Activated naive CD4-positive, alpha-beta T cell treated with anti-CD3 and anti-CD28 coated beads, Interleukin-2, amount 10 ng/mL, durations not matched to agents 7 days and 5 days (primary cell): ENCODE measurements around the gene MASP1.

Source experiments
- CTCF ChIA-PET: fragments of 350-600 bp; sonication (Branson Sonifier 250); formaldehyde crosslinking; loops from one replicate; lab custom pipeline; 2021; ENCODE audit warnings: antibody characterized with exemption; lab: Charles Lee
- DNase-seq: peaks from one replicate; pipeline ENCODE4 v3.0.0-alpha.2; 2020
- H3K27ac Mint-ChIP-seq: one replicate; pipeline ENCODE4 v1.8.0; 2021; ENCODE audit warnings: mild to moderate bottlenecking, moderate library complexity, mixed read lengths
- H3K27me3 Mint-ChIP-seq: one replicate; pipeline ENCODE4 v1.8.0; 2021; ENCODE audit warnings: mild to moderate bottlenecking, mixed read lengths
- H3K36me3 Mint-ChIP-seq: one replicate; pipeline ENCODE4 v1.8.0; 2021; ENCODE audit warnings: mixed read lengths
- H3K4me1 Mint-ChIP-seq: one replicate; pipeline ENCODE4 v1.8.0; 2021; ENCODE audit warnings: mixed read lengths
- H3K4me3 Mint-ChIP-seq: one replicate; pipeline ENCODE4 v1.8.0; 2021; ENCODE audit warnings: mild to moderate bottlenecking, moderate library complexity, mixed read lengths
- H3K9me3 Mint-ChIP-seq: one replicate; pipeline ENCODE4 v1.8.0; 2021; ENCODE audit warnings: mixed read lengths

The MASP1 gene

GRCh38 chr3:187291512-187292132 is at the start of gene MASP1:
Gene MASP1, minus strand, starts transcription at chr3:187291737. Its CDS starts 105 bp downstream, at chr3:187291632.
- CTCF ChIA-PET, result no interaction called here
- Mint-ChIP-seq H3K36me3 (no peaks in the 10 kb centered on the region), H3K27me3 (peaks cover 22% of the 10 kb centered on the region), H3K4me3 (no peak within 1 kb of the TSS), H3K27ac (no peak within 1 kb of the TSS), H3K4me1 (no peaks in the 10 kb centered on the region), H3K9me3 (no peaks in the 10 kb centered on the region)
- no peak for DNase-seq

GRCh38 chr3:187340578-187340977 is 49.0 kb upstream of the MASP1 start:
- H3K4me3 Mint-ChIP-seq, result no peak overlapping the region
- no peaks in the 10 kb centered on the region for H3K9me3 Mint-ChIP-seq
- H3K27ac Mint-ChIP-seq, result no peak overlapping the region
- no peak for DNase-seq
- CTCF ChIA-PET, result no interaction called here
- no peaks in the 10 kb centered on the region for H3K36me3 Mint-ChIP-seq
- peaks cover 26% of the 10 kb centered on the region for H3K27me3 Mint-ChIP-seq
- no peaks in the 10 kb centered on the region for H3K4me1 Mint-ChIP-seq

DNA sequence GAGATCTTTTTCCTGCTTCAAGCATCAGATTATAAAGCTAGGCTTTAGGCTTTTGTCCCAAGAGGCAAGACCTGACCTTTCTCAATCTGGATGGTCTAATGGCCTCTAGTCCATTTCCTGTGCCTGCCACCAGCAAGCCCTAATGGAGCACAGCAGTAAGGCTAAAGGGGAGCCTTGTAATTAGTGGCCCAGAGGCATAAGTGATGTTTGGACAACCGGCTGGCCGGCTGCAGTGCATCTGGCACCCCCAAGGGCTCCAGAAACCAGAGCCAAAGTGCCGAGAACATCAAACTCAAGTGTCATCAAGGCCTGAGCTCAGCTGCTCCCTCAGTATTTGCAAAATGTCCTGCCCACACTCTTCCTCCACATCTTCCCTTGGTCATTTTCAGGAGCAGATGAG is 44.8 kb upstream of the MASP1 start:
- Mint-ChIP-seq H3K36me3 (no peaks in the 10 kb centered on the region), H3K27ac (no peak overlapping the region), H3K9me3 (no peaks in the 10 kb centered on the region), H3K4me1 (no peaks in the 10 kb centered on the region), H3K4me3 (no peak overlapping the region), H3K27me3 (peaks cover 29% of the 10 kb centered on the region)
- CTCF ChIA-PET, result no interaction called here
- DNase-seq, result no peak

DNA sequence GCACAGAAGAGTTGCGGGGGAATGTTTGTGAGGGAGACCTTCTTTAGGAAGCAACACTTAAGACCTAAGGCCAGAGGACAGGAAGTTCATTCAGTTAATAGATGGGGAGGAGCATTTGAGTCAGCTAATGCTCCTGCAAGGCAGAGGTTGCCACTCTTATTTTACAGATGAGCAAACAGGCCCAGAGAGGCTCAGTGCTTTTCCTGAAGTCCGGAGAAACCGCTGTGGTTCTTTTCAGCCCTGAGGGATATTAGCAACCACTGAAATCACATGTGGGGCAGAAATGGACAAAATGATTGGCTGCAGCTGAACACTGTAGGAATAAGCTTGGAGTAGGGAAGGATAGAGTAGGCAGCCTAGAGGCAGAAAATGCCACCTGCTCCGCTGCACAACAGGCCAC is 43.4 kb upstream of the MASP1 start:
- Mint-ChIP-seq H3K27ac (no peak overlapping the region), H3K27me3 (peaks cover 22% of the 10 kb centered on the region), H3K36me3 (no peaks in the 10 kb centered on the region), H3K9me3 (no peaks in the 10 kb centered on the region), H3K4me3 (no peak overlapping the region), H3K4me1 (no peaks in the 10 kb centered on the region)
- CTCF ChIA-PET, result interaction anchor here (6.1 kb wide), 1 partner anchor 16 kb away, joined by 28 read pairs; no protein-coding TSS in a partner anchor
- no peak for DNase-seq

DNA sequence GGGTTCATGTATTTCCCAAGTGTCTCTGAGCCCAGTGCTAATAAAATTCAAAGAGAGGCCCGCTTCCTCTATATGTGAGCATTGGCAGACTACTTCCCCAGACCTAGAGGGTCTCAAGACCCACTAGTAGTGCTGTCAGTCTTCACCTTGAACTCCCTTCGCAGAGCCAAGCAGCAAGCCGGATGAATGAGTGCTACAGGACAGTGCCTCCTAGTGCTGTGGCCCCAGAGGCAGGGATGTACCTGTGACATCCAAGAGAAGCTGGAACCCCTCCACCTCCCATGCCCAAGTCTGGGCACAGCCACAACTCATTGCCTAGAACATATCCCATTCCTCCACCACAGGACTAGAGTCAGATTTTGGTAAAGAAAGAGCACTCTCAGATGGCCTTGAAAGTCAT is 37.2 kb upstream of the MASP1 start:
- CTCF ChIA-PET, result interaction anchor here (1.0 kb wide), 1 partner anchor 350 kb away, joined by 5 read pairs; no protein-coding TSS in a partner anchor
- Mint-ChIP-seq H3K36me3 (no peaks in the 10 kb centered on the region), H3K4me1 (no peaks in the 10 kb centered on the region), H3K4me3 (no peak overlapping the region), H3K27ac (no peak overlapping the region), H3K9me3 (no peaks in the 10 kb centered on the region), H3K27me3 (peaks cover 9% of the 10 kb centered on the region)
- DNase-seq, result no peak

- Mint-ChIP-seq H3K9me3 (no peaks in the 10 kb centered on the region), H3K27ac (no peak overlapping the region), H3K4me3 (no peak overlapping the region), H3K27me3 (peaks cover 5% of the 10 kb centered on the region), H3K4me1 (no peaks in the 10 kb centered on the region), H3K36me3 (no peaks in the 10 kb centered on the region)
- no peak for DNase-seq
- CTCF ChIA-PET, result interaction anchor here (1.0 to 1.4 kb wide), 2 partner anchors 9 to 351 kb away, joined by 5 to 6 read pairs; no protein-coding TSS in a partner anchor
These were observed 36.3 kb upstream of the MASP1 start for GRCh38 chr3:187327845-187328244.

DNA sequence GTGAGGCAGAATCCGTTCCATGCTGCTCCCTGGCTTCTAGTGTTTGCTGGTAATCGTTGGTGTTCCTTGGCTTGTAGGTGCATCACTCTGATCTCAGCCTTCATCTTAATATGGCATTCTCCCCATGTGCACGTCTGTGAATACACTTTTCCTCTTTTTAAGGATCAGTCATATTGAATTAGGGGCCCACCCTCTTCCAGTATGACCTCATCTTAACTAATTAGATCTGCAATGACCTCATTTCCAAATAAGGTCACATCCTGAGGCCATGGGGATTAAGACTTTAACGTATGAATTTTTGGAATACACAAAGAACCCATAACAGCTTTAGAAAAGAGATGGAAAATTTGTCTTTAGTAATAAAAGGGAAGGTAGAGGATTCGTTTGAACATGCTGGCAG is 34.1 kb upstream of the MASP1 start:
- H3K27me3 Mint-ChIP-seq, result peaks cover 7% of the 10 kb centered on the region
- no peak for DNase-seq
- no peak overlapping the region for H3K27ac Mint-ChIP-seq
- peaks cover 4% of the 10 kb centered on the region for H3K4me1 Mint-ChIP-seq
- no peaks in the 10 kb centered on the region for H3K36me3 Mint-ChIP-seq
- no peak overlapping the region for H3K4me3 Mint-ChIP-seq
- no peaks in the 10 kb centered on the region for H3K9me3 Mint-ChIP-seq
- CTCF ChIA-PET, result interaction anchor here (1.4 to 2.0 kb wide), 2 partner anchors 42 to 354 kb away, joined by 3 to 6 read pairs; partner anchors contain the start of gene RTP4

DNA sequence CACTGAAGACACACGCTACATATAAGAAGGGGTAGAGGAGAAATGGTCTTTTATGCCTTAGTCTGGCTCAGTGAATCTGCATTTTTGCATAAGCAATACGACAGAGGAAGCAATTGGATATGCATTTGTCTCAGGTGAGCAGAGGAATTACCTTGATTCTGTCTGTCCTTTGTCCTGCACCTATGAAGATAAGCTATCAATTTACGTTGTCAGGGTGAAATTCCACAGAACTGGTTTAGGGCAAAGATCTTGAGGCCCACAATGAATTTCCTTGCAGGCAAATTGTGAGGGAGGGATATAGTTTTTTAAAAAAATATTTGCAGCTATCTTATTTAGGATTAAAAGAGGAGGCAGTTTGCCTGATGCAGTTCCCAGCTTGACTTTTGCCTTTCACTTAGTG is 31.6 kb upstream of the MASP1 start:
- Mint-ChIP-seq H3K9me3 (no peaks in the 10 kb centered on the region), H3K36me3 (no peaks in the 10 kb centered on the region)
- CTCF ChIA-PET, result interaction anchor here (1.3 to 8.9 kb wide), 2 partner anchors 10 to 357 kb away, joined by 3 to 394 read pairs; no protein-coding TSS in a partner anchor

DNA sequence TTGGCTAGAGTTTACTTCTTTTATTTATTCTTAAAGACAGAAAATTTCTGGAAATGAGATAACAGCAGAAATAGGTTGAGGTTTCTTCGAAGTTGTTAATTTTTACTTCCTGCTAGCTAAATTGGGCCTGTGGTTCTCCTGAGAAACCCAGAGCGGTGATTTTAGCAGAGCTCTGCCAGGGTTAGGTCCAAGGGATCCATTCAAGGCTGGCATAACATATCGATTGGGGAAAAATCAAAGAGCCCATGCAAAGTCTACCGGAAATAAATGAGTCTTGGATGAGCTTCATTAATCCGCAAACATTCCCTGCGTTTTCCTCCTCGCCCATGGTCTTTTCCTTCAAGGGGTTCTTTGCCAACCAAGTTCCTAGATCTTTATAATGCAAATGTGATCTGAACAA is 30.8 kb upstream of the MASP1 start:
- no peak for DNase-seq
- CTCF ChIA-PET, result interaction anchor here (1.3 to 8.9 kb wide), 2 partner anchors 10 to 358 kb away, joined by 3 to 394 read pairs; no protein-coding TSS in a partner anchor
- Mint-ChIP-seq H3K4me3 (no peak overlapping the region), H3K27me3 (peaks cover 30% of the 10 kb centered on the region), H3K9me3 (no peaks in the 10 kb centered on the region), H3K36me3 (no peaks in the 10 kb centered on the region), H3K27ac (no peak overlapping the region), H3K4me1 (peaks cover 10% of the 10 kb centered on the region)

More for the DNA sequence above, 31.6 kb upstream of the MASP1 start:
- H3K27me3 Mint-ChIP-seq, result peaks cover 24% of the 10 kb centered on the region
- no peak overlapping the region for H3K27ac Mint-ChIP-seq
- peaks cover 10% of the 10 kb centered on the region for H3K4me1 Mint-ChIP-seq
- no peak for DNase-seq
- no peak overlapping the region for H3K4me3 Mint-ChIP-seq

DNA sequence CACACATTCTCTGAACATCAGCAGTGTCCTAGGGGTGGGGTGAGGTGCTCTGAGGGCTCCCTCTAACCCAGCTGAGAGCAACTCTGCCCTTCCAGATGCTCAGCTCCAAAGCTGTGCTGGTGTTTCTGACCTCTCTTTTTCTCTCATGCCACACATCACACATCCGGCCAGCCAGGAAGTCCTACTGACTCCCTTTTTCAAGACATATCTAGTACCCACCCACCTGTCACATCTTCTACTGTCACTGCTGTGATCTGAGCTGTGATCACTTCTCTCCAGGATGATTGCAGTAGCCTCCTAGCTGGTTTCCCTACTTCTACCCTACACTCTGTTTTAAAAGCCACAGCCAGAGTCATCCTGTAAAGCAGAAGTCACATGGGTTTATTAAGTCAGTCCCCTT is 30.2 kb upstream of the MASP1 start:
- H3K27ac Mint-ChIP-seq, result no peak overlapping the region
- CTCF ChIA-PET, result interaction anchor here (4.4 to 8.9 kb wide), 2 partner anchors 358 to 394 kb away, joined by 72 to 394 read pairs; no protein-coding TSS in a partner anchor
- no peaks in the 10 kb centered on the region for H3K36me3 Mint-ChIP-seq
- no peak overlapping the region for H3K4me3 Mint-ChIP-seq
- DNase-seq, result no peak
- peaks cover 10% of the 10 kb centered on the region for H3K4me1 Mint-ChIP-seq
- H3K27me3 Mint-ChIP-seq, result peaks cover 36% of the 10 kb centered on the region
- no peaks in the 10 kb centered on the region for H3K9me3 Mint-ChIP-seq

GRCh38 chr3:187319699-187320302 is 28.3 kb upstream of the MASP1 start:
- no peaks in the 10 kb centered on the region for H3K9me3 Mint-ChIP-seq
- DNase-seq, result peak; percentile 76
- H3K36me3 Mint-ChIP-seq, result no peaks in the 10 kb centered on the region
- CTCF ChIA-PET, result interaction anchor here (0.5 to 8.9 kb wide), 61 partner anchors 8 to 1634 kb away, joined by 3 to 394 read pairs (median 4); partner anchors contain the start of genes RTP4 and SST
- H3K4me1 Mint-ChIP-seq, result peaks cover 10% of the 10 kb centered on the region
- H3K4me3 Mint-ChIP-seq, result no peak overlapping the region
- H3K27me3 Mint-ChIP-seq, result peaks cover 42% of the 10 kb centered on the region
- H3K27ac Mint-ChIP-seq, result no peak overlapping the region

DNA sequence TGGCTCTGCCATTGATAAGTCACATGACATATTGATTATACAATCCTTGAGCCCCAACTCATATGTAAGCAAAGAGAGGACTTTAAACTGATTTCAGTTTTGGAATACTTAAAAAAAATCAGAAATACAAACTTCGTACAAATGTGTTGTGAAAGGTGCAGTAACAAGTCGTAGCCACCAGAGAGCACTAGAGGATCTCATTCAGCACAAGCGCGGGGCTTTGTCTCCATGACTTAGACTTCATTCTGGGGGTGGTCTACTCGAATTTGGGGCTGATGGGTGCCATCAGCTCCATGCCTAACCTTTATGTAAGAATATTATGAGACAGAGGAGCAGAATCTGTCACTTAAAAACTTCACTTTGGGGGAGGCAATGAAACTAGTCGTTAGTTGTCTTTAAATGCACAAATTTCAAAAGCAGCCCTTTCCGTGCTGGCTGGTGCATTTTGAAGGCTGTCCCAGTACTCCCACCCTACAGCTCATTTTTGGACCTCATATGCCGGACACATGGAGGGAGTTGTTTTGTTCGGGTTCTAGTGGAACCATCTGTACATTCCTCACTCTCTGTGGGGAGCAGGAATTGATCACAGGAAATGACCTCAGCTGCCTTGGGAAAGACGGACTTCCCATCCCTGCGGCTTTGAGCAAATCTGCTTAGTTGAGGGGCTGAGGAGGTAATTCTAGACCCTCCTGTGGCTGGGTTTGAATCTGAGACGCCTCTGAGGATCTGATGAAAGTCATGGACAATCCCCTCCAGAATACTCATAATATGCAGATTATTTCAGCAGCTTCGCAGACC is 27.5 kb upstream of the MASP1 start:
- Mint-ChIP-seq H3K27me3 (peaks cover 46% of the 10 kb centered on the region), H3K4me1 (peaks cover 10% of the 10 kb centered on the region), H3K36me3 (no peaks in the 10 kb centered on the region), H3K27ac (no peak overlapping the region), H3K9me3 (no peaks in the 10 kb centered on the region), H3K4me3 (no peak overlapping the region)
- CTCF ChIA-PET, result interaction anchor here (0.6 to 8.9 kb wide), 60 partner anchors 8 to 1635 kb away, joined by 3 to 394 read pairs (median 4); partner anchors contain the start of genes RTP4 and SST
- peak; percentile 54 for DNase-seq

- no peak overlapping the region for H3K4me3 Mint-ChIP-seq
- no peak for DNase-seq
- peaks cover 6% of the 10 kb centered on the region for H3K4me1 Mint-ChIP-seq
- no peak overlapping the region for H3K27ac Mint-ChIP-seq
- CTCF ChIA-PET, result interaction anchor here (0.6 to 8.9 kb wide), 4 partner anchors 93 to 398 kb away, joined by 3 to 394 read pairs (median 26); no protein-coding TSS in a partner anchor
- H3K27me3 Mint-ChIP-seq, result peaks cover 66% of the 10 kb centered on the region
- H3K36me3 Mint-ChIP-seq, result no peaks in the 10 kb centered on the region
- no peaks in the 10 kb centered on the region for H3K9me3 Mint-ChIP-seq
These were observed 24.3 kb upstream of the MASP1 start for GRCh38 chr3:187315872-187316271.

GRCh38 chr3:187314176-187314575 is 22.6 kb upstream of the MASP1 start:
- H3K4me3 Mint-ChIP-seq, result no peak overlapping the region
- H3K27me3 Mint-ChIP-seq, result peaks cover 57% of the 10 kb centered on the region
- no peak for DNase-seq
- no peaks in the 10 kb centered on the region for H3K9me3 Mint-ChIP-seq
- no peaks in the 10 kb centered on the region for H3K36me3 Mint-ChIP-seq
- peaks cover 6% of the 10 kb centered on the region for H3K4me1 Mint-ChIP-seq
- CTCF ChIA-PET, result interaction anchor here (2.2 kb wide), 1 partner anchor 365 kb away, joined by 8 read pairs; no protein-coding TSS in a partner anchor
- H3K27ac Mint-ChIP-seq, result no peak overlapping the region
